Nephron progenitor cell (in vitro differentiated cells): ENCODE results near the gene STIP1.
A peak's percentile ranks its signal among the peaks of the same experiment; 100 is the strongest.

Source experiments
- DNase-seq: peaks from one replicate; pipeline ENCODE4 v3.0.0; 2021
- H3K27ac Mint-ChIP-seq: 2 replicates; pipeline ENCODE4 v1.8.0; 2021; ENCODE audit warnings: mild to moderate bottlenecking, moderate library complexity, mixed read lengths
- H3K27me3 Mint-ChIP-seq: 2 replicates; pipeline ENCODE4 v1.8.0; 2021; ENCODE audit warnings: mild to moderate bottlenecking, low read depth, mixed read lengths; ENCODE audit not compliant: poor library complexity
- H3K36me3 Mint-ChIP-seq: 2 replicates; pipeline ENCODE4 v1.8.0; 2021; ENCODE audit warnings: low read depth, mixed read lengths
- H3K4me1 Mint-ChIP-seq: 2 replicates; pipeline ENCODE4 v1.8.0; 2021; ENCODE audit warnings: mixed read lengths
- H3K4me3 Mint-ChIP-seq: 2 replicates; pipeline ENCODE4 v1.8.0; 2021; ENCODE audit warnings: mild to moderate bottlenecking, moderate library complexity, mixed read lengths
- H3K9me3 Mint-ChIP-seq: 2 replicates; pipeline ENCODE4 v1.8.0; 2021; ENCODE audit warnings: mild to moderate bottlenecking, moderate library complexity, mixed read lengths
- CTCF ChIP-seq: fragments of 200-600 bp; sonication (generic); IDR thresholded peaks from 2 replicates; pipeline ENCODE4 v1.5.0; 2021; ENCODE audit warnings: antibody characterized with exemption

The STIP1 gene

GRCh38 chr11:64141081-64141783 is 44.7 kb upstream of the STIP1 start:
- no peak for TF ChIP-seq CTCF
- Mint-ChIP-seq H3K4me1 (peaks cover 55% of the 10 kb centered on the region), H3K4me3 (no peak overlapping the region), H3K36me3 (no peaks in the 10 kb centered on the region), H3K9me3 (no peaks in the 10 kb centered on the region), H3K27me3 (peaks cover 46% of the 10 kb centered on the region), H3K27ac (no peak overlapping the region)
- DNase-seq, result peak; percentile 37

GRCh38 chr11:64144587-64145472 is 41.1 kb upstream of the STIP1 start:
- Mint-ChIP-seq H3K9me3 (no peaks in the 10 kb centered on the region), H3K27ac (no peak overlapping the region), H3K4me3 (no peak overlapping the region), H3K36me3 (no peaks in the 10 kb centered on the region), H3K4me1 (peaks cover 48% of the 10 kb centered on the region), H3K27me3 (peaks cover 27% of the 10 kb centered on the region)
- no peak for TF ChIP-seq CTCF
- DNase-seq, result peak; percentile 62

GRCh38 chr11:64146036-64146955 is 39.7 kb upstream of the STIP1 start:
- Mint-ChIP-seq H3K36me3 (no peaks in the 10 kb centered on the region), H3K4me3 (no peak overlapping the region), H3K27ac (no peak overlapping the region), H3K27me3 (peaks cover 23% of the 10 kb centered on the region), H3K9me3 (no peaks in the 10 kb centered on the region), H3K4me1 (peaks cover 44% of the 10 kb centered on the region)
- DNase-seq, result peak; percentile 52
- peak; percentile 63 for TF ChIP-seq CTCF

- peak; percentile 96 for TF ChIP-seq CTCF
- H3K4me3 Mint-ChIP-seq, result peak overlapping the region; percentile 73
- H3K27me3 Mint-ChIP-seq, result peaks cover 13% of the 10 kb centered on the region
- DNase-seq, result peak; percentile 92
- H3K4me1 Mint-ChIP-seq, result peaks cover 38% of the 10 kb centered on the region
- H3K9me3 Mint-ChIP-seq, result no peaks in the 10 kb centered on the region
- no peaks in the 10 kb centered on the region for H3K36me3 Mint-ChIP-seq
- no peak overlapping the region for H3K27ac Mint-ChIP-seq
These were observed 37.6 kb upstream of the STIP1 start for GRCh38 chr11:64148226-64148916.

- H3K4me1 Mint-ChIP-seq, result peaks cover 36% of the 10 kb centered on the region
- peaks cover 15% of the 10 kb centered on the region for H3K27me3 Mint-ChIP-seq
- DNase-seq, result no peak
- H3K36me3 Mint-ChIP-seq, result no peaks in the 10 kb centered on the region
- H3K4me3 Mint-ChIP-seq, result no peak overlapping the region
- H3K9me3 Mint-ChIP-seq, result no peaks in the 10 kb centered on the region
- TF ChIP-seq CTCF, result peak; percentile 13
- no peak overlapping the region for H3K27ac Mint-ChIP-seq
These were observed 36.9 kb upstream of the STIP1 start for GRCh38 chr11:64148917-64149617.
